Measurements from ENCODE around the gene GGCX.
"Not testable (repeated sequence)": the region's sequence is repeated elsewhere in the genome, so short reads cannot be mapped to it uniquely, and the experiment has no call there.

The GGCX gene

GRCh38 chr2:85561280-85562212, at the start of gene GGCX:
GGCX (minus strand) TSS chr2:85561493; CDS start chr2:85561428, 65 bp downstream.
- DNase-seq, result peak; percentile 94

DNA sequence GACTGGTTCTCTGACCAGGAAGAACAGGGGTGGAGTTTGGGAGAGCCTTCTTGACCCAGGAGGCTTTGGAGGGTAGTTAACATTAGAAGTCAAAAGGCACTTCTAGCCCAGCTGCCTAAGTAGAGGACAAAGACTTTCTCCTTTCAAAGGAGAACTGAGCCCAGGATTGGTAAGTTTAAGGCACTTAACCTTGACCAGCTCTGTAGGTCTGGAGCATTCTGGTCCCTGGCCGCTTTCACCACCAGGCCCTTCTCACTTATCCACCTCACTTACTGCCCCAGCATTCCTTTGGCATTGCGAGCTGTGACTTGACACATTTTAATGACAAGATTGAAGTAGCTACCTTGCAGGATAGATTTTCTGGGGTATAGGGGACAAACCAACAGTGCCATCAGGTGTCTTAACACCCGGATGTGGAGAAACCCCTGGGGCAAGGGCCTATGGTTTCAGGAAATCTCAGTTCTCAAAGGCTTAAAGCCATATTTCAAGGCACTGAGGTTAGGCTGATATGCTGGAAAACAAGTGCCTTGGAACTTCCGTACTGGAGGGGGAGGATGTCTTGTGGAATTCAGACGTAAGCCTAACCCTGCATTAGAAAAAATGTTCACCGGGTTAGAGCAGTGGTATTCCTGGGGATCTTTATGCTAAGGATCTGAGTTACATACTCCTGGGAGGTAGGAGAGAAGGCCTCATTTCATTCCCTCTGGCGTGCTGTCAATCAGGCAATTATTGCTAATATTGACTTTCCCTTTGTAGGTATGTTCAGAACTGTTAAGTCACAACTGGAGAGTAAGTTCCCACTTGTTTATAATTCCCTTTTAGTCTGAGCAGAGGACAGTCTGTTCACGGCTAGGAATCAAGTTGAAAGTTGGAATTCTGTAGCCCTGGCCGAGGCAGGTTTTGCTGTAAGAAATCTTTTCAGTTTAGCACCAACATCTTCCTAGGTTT, 46.2 kb upstream of the GGCX start:
- no peak for DNase-seq

DNA sequence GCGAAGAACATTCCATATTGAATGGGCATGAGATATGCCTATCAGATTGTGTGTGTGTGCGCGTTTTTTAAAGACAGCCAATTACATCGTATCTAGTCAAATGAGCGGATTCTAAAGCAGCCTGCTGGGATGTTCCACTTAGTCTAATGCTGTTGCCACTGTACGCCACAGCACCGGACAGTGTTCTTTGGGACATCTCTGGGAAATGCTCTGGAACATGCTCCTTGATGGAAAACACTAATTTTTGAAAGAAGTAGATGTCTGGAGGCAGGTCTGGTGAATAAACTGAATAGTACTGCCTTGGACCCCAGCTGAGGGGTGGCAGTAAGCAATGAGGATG, 44.8 kb upstream of the GGCX start:
- DNase-seq, result no peak

DNA sequence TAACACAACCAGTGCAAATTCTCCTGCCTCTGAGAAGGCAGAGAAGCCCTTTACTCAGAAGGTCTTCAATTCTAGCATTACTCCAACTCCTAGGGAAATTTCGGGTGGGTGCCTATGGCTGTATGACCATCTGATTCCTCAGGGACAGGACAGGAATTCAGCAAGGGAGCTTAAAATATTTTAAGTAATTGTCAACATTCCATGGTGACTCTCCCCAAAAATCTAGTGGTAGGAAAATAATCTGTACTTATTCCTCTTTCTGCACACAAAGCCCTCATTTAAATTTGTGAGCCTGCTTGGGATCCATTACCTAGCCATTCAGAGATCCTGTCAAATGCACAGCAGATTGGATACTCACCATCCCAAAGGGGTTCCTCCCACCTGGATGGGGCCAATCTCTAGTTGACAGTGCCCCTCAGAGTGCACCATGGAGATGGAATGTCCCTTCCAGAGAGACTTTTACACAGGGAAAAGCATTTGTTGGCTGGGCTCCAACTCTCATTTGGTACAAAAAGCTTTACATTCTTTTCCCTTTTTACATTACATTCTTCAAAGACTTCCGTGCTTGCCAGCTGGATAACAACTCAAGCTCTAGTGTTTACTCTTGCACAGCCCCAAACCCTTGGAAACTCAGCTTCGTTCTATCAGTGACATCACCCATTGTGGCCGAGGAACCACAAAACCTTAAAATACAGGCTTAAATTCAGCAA, 44.3 kb upstream of the GGCX start:
- DNase-seq, result no peak

DNA sequence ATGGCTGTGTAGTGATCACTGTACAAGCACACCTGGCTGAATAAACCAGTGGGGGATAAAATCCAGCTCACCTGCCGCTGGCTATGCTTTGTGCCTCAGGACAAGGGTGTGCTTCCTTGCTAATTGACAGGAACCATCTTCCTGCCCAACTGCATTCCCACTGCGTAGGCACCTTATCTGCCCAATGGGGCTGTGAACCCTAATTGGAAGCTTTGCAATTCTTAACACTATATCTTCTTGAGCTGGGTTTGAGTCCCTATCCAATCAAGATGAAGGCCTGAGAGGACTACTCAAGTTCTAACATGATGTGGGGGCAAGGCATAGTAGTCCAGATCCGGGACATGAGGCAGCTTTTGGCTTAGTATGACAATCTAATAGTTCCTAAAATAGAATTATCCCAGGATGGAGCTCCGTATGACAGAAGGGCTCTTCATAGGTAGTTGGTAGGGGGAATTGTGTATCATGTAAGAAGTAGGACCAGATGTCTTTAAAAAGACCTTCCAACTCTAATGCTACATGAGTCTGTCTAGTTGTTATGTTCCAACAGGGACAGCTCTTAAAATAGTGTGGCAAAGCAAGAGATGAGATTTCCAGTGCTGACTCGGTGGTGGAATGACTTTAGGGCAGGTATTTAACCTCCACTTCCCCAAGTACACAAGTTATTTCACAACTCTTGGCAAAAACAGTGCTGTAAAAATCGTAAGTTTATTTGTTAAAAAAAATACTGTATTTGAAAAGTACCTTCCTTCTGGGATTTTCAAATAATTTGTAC, 43.5 kb upstream of the GGCX start:
- DNase-seq, result no peak

- DNase-seq, result not testable (repeated sequence)
These were observed 42.8 kb upstream of the GGCX start for GRCh38 chr2:85604133-85604444.

GRCh38 chr2:85602476-85603234, 41.4 kb upstream of the GGCX start, which contains the start of gene TMEM150A:
TMEM150A (minus strand) TSS chr2:85602698; CDS start chr2:85601948, 750 bp downstream.
- peak; percentile 90 for DNase-seq

DNA sequence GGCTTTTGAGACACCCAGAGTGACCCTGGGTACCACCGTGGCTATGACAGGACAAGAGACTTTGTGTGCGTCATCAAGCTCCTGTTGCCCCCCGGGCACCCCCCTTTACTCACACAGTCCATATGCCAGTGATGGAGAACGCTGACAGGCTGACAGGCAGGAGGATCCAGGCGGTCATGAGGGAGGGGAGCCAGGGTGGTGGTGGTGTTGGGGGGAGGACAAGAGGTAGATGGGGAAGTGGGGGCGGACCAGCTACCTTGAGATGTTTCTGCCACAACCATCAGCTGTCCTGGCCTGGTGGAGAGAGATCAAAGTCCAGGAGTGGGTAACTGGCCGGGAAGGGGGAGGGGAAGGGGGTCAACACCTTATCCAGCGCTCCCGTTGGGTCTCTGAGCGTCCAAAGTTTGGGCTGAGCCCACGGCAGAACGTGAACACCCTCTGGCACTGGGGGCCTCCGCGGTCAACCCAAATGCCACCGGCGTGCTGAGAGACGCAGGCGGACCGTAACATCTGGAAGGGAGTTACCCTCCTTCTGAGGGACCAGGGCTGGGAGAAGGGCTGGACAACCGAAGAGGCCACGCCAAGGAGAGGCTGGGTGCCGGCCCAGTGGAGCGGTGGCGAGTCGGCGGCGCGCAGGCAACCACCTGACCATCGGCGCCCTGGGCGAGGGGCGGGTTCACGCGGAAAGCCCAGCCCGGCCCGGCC, 40.6 kb upstream of the GGCX start:
- peak; percentile 58 for DNase-seq

DNA sequence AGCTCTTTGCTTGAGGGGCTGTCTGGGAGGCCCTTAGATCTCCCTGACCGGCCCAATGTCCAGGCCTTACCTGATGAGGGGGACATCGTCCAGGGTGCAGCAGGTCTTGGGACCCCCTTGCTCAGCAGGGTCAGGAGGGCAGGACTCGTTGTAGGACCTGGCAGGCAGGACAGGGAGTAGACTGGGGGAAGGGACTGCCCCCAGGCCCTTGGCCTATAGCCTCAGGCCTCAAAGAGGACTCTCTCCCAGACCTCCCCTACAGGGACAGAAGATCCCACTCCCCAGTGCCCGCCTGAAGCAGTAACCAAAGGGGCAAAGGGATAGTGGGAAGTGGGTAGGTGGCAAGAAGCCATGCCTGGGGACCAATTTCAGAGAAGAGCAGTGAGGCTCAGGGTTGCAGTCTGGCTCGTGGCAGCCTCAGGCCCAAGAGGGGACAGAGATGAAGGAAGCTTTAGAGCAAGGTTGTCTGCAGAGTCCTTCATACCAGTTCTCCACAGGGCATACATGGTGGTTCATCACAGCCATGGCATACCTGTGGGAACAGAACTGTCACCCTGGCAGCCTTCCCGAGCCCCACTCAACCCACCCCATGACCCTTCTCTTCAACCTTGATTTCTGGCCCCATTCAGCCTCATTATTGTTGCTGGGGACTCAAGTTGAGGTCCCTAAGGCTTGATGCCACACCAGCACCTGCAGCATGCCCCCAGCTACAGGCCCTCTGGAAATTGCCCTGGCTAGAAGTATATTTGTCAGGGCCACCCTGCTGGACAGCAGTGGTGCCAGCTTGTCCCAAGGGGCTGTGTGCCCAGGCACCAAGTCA, 39.9 kb upstream of the GGCX start:
- no peak for DNase-seq

GRCh38 chr2:85600235-85600575, 38.9 kb upstream of the GGCX start:
- DNase-seq, result no peak

GRCh38 chr2:85599468-85600234, 38.4 kb upstream of the GGCX start:
- DNase-seq, result no peak

DNA sequence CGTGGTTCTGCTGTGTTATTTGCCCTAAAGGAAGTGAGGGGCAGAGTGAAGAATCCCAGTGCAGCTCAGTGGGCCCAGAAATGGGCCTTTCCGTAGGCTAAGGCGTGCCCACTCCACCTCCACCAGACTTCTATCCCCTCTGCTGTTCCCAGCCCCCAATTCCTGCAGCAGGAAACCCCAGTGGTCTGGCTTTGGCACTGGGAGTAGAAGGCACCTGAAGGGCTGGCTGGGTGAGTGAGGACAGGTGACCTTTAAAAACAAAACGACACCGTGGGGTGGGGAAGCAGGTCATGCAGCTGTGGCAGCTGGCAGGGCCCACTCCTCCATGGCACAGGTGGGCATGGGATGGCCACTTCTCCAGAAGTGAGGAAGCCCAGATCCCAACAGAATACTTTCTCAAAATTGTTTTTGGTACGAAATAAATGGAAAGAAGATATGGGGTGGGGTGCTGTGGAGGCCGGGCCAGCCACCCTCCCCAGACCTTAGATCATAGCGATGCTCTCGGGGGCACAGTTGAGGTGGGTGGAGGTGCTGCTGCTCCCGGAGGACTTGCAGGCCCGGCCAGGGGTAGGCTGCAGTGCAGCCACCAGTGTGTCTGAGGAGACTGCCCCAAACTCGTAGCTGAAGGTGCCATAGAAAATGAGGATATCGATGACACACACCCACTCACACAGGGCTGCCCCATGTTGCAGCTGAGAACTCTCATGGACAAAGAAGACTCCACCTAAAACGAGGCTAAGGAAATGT, 37.5 kb upstream of the GGCX start:
- DNase-seq, result no peak

DNA sequence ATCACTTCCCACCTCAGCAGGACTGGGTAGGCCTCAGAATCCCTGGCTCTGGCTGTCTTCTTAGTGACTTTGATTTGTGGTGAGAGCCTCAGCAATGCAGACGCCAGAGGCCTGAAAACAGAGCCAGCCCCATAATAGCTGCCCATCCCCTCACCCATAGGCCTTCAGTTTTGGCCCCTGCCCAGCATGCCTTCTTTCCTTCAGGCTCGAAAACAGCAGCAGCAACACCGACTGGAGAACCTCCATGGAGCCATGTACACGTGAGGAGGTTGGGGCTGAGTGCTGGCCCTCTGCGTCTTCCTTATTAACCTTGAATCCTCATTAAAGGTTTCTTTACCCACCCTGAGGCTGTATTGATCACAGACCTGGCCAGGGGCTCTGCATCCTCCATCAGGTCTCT, 35.9 kb upstream of the GGCX start:
- no peak for DNase-seq

- no peak for DNase-seq
These were observed 35.3 kb upstream of the GGCX start for GRCh38 chr2:85596486-85597143.

- DNase-seq, result no peak
These were observed 34.7 kb upstream of the GGCX start for GRCh38 chr2:85596026-85596333.

- DNase-seq, result peak; percentile 97
These were observed 34.2 kb upstream of the GGCX start, which contains the start of gene RNF181 for GRCh38 chr2:85595301-85596025. RNF181 (plus strand) TSS chr2:85595745; CDS start chr2:85595764, 19 bp downstream.

GRCh38 chr2:85594715-85595300, 33.5 kb upstream of the GGCX start:
- DNase-seq, result peak; percentile 39

All from OCI-M1 (cell line).